ENCODE data around the gene CAB39. TPM values are rescaled to one million over a fixed set of nuclear protein-coding genes. Genes with fewer than 3 reads are reported as not detected.

Gene CAB39
- total RNA-seq, 1 experiment from 2014 or later, result 86.1 TPM

DNA sequence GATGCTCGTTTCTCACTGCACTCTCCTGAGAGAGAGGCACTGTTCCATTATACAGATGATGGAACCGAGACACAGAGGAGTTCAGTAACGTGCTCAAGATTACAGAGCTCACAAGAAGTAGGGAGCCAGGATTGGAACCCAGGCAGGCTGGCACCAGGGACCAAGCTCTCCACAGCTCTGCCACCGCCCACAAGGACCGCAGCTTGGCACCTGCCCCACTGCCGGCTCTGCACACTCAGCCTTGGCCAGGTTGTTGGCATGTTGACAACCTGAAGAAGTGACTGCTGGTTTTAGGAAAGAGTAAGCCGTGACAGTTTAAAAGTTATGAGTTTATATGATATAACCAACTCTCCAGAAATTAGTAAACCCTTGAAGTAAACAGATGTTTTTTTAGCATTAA lies 104.1 kb downstream of the CAB39 start:
- TF ChIP-seq EZH2 (IDR thresholded peaks at IDR 0.05; ENCODE audit: low read depth), result no peak
- TF ChIP-seq, protein P1, sequence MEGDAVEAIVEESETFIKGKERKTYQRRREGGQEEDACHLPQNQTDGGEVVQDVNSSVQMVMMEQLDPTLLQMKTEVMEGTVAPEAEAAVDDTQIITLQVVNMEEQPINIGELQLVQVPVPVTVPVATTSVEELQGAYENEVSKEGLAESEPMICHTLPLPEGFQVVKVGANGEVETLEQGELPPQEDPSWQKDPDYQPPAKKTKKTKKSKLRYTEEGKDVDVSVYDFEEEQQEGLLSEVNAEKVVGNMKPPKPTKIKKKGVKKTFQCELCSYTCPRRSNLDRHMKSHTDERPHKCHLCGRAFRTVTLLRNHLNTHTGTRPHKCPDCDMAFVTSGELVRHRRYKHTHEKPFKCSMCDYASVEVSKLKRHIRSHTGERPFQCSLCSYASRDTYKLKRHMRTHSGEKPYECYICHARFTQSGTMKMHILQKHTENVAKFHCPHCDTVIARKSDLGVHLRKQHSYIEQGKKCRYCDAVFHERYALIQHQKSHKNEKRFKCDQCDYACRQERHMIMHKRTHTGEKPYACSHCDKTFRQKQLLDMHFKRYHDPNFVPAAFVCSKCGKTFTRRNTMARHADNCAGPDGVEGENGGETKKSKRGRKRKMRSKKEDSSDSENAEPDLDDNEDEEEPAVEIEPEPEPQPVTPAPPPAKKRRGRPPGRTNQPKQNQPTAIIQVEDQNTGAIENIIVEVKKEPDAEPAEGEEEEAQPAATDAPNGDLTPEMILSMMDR (conservative IDR thresholded peaks at IDR 0.05), result no peak
- Histone ChIP-seq H3K9me2 (ENCODE audit: insufficient read depth) (no peaks in the 10 kb centered on the region), H3K9me3 (ENCODE audit: insufficient read depth, low read depth) (no peaks in the 10 kb centered on the region), H3K36me3 (ENCODE audit: low read depth) (peaks cover 17% of the 10 kb centered on the region; the same call in 1 of the 2 replicates), H2AFZ (no peak overlapping the region), H3K4me1 (replicated peaks; ENCODE audit: insufficient read depth) (no peaks in the 10 kb centered on the region), H3F3A (ENCODE audit: insufficient read depth, low read depth) (peaks cover 12% of the 10 kb centered on the region; the same call in 1 of the 2 replicates), H3K4me2 (no peak overlapping the region), H3K79me2 (ENCODE audit: low read depth) (no peaks in the 10 kb centered on the region), H4K20me1 (ENCODE audit: insufficient read depth) (no peaks in the 10 kb centered on the region; the same call in none of the 2 replicates), H3K27ac (no peak overlapping the region), H3K27me3 (ENCODE audit: insufficient read depth, low read depth) (no peaks in the 10 kb centered on the region), H3K4me3 (no peak overlapping the region)
- no TSS peak for BruUV-seq (replicated peaks)
- DNase-seq, result no peak
- POLR2A ChIA-PET (ENCODE audit: unreplicated experiment), result no interaction called here
- intact Hi-C loops (cut with micrococcal nuclease; ENCODE audit: unreplicated experiment), result loop anchor here (10.0 kb wide), 2 partner anchors 812 to 1012 kb away; no protein-coding TSS in a partner anchor
- CTCF ChIA-PET, result no interaction called here

DNA sequence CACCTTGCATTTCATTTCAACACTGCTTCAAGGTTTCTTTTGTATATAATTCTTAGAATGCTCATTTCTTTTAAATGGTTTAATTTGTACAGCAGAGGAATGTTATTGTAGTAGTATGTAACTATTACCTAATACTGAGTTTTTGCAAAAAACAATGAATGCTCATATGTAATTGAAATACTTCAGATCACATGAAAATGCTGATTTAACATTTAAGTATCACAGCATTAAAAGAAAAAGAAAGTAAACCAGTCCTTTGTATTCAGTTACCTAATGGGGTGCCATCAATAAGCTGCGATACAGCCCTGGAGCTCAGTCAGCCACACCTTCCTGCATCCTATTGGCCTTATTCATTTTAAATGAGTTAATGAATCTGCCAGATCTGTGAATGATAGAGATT lies 106.8 kb downstream of the CAB39 start:
- Histone ChIP-seq H3K9me2 (ENCODE audit: insufficient read depth) (no peaks in the 10 kb centered on the region), H3K79me2 (ENCODE audit: low read depth) (no peaks in the 10 kb centered on the region), H3K4me3 (no peak overlapping the region), H4K20me1 (ENCODE audit: insufficient read depth) (no peaks in the 10 kb centered on the region; the same call in 1 of the 2 replicates), H3K27me3 (ENCODE audit: insufficient read depth, low read depth) (no peaks in the 10 kb centered on the region), H3K27ac (no peak overlapping the region), H3K4me2 (no peak overlapping the region), H3K4me1 (replicated peaks; ENCODE audit: insufficient read depth) (no peaks in the 10 kb centered on the region), H3K9me3 (ENCODE audit: insufficient read depth, low read depth) (no peaks in the 10 kb centered on the region), H3F3A (ENCODE audit: insufficient read depth, low read depth) (no peaks in the 10 kb centered on the region; the same call in 1 of the 2 replicates), H2AFZ (no peak overlapping the region), H3K36me3 (ENCODE audit: low read depth) (peaks cover 7% of the 10 kb centered on the region; the same call in 1 of the 2 replicates)
- BruUV-seq (replicated peaks), result no TSS peak
- intact Hi-C loops (cut with micrococcal nuclease; ENCODE audit: unreplicated experiment), result loop anchor here (10.0 kb wide), 2 partner anchors 815 to 1015 kb away; no protein-coding TSS in a partner anchor
- TF ChIP-seq, protein P1 (conservative IDR thresholded peaks at IDR 0.05), result no peak
- no peak for TF ChIP-seq EZH2 (IDR thresholded peaks at IDR 0.05; ENCODE audit: low read depth)
- no peak for DNase-seq
- POLR2A ChIA-PET (ENCODE audit: unreplicated experiment), result no interaction called here
- CTCF ChIA-PET, result no interaction called here

DNA sequence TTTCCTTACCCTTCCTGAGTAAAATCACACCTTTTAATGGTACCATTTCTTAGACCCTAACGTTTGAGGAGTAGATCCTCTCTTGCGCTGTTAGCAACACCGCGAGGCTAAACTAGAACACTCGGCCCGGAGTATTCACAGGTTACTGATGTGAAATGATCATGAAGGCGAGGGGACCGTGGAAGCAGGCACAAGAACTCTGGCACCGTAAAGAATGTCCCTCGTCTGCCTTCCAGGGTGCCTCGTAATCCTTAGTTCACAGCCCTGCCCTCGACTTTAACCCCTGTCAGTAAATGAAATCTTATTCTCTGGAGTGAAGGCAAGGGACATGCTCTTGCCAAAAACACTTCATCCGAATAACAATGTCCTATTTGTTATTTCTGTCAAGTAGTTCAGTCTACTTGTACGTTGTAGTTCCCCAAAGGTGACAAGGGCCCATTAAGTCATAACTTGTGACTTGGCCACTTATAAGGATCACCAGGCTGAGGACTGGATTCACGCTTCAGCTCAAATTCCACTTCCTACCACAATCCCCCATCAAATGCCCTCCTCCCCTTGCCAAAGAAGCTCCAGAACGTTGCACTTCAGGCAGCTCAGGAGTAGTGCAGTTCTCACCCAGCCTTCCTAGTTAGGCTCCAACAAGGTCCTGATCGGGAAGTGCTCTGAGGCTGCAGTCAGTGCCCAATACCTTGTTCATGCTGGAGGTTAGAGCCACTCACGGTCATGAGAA lies 108.8 kb downstream of the CAB39 start:
- H3K4me1 ChIP-seq (replicated peaks; ENCODE audit: insufficient read depth), result no peaks in the 10 kb centered on the region
- H3F3A ChIP-seq (ENCODE audit: insufficient read depth, low read depth), result no peaks in the 10 kb centered on the region; the same call in 1 of the 2 replicates
- POLR2A ChIA-PET (ENCODE audit: unreplicated experiment), result no interaction called here
- no peak for DNase-seq
- H3K27ac ChIP-seq, result no peak overlapping the region
- TF ChIP-seq, protein P1 (conservative IDR thresholded peaks at IDR 0.05), result no peak
- TF ChIP-seq EZH2 (IDR thresholded peaks at IDR 0.05; ENCODE audit: low read depth), result no peak
- intact Hi-C loops (cut with micrococcal nuclease; ENCODE audit: unreplicated experiment), result loop anchor here (5.0 to 10.0 kb wide), 3 partner anchors 236 to 633 kb away; partner anchors contain the start of gene PSMD1
- no peaks in the 10 kb centered on the region; the same call in 1 of the 2 replicates for H4K20me1 ChIP-seq (ENCODE audit: insufficient read depth)
- no peak overlapping the region for H2AFZ ChIP-seq
- H3K4me3 ChIP-seq, result no peak overlapping the region
- H3K9me2 ChIP-seq (ENCODE audit: insufficient read depth), result no peaks in the 10 kb centered on the region
- H3K36me3 ChIP-seq (ENCODE audit: low read depth), result no peaks in the 10 kb centered on the region
- H3K9me3 ChIP-seq (ENCODE audit: insufficient read depth, low read depth), result no peaks in the 10 kb centered on the region
- 0 out of 2 replicates have a peak, but pooled peaks cover 3% of the 10 kb centered on the region for H3K27me3 ChIP-seq (ENCODE audit: insufficient read depth, low read depth)
- BruUV-seq (replicated peaks), result no TSS peak
- no peaks in the 10 kb centered on the region for H3K79me2 ChIP-seq (ENCODE audit: low read depth)
- H3K4me2 ChIP-seq, result no peak overlapping the region
- CTCF ChIA-PET, result no interaction called here

Measured in PC-9 (cell line).